Stimulated activated CD8-positive, alpha-beta memory T cell treated with anti-CD3 and anti-CD28 coated beads, Interleukin-4, amount 100 ng/mL, for 24 hours (primary cell): ENCODE results near the gene DLG2.
A peak's percentile ranks its signal among the peaks of the same experiment; 100 is the strongest.
"Not testable (repeated sequence)": the region's sequence is repeated elsewhere in the genome, so short reads cannot be mapped to it uniquely, and the experiment has no call there.

Experiments used
- DNase-seq: peaks from one replicate; pipeline ENCODE4 v3.0.0-alpha.2; 2020; ENCODE audit warnings: low read depth

DLG2 gene

GRCh38 chr11:85643191-85643614 lies 16.1 kb upstream of the DLG2 start:
- DNase-seq = no peak

GRCh38 chr11:85634747-85635146 lies 7.6 kb upstream of the DLG2 start:
- no peak for DNase-seq

- DNase-seq = no peak
These were observed 1.7 kb upstream of the DLG2 start for GRCh38 chr11:85628771-85629341.

GRCh38 chr11:85627998-85628770 lies 1.0 kb upstream of the DLG2 start, which contains the start of gene TMEM126B:
TSS of gene TMEM126B (plus strand) at chr11:85628593. CDS start at chr11:85628608, 15 bp downstream.
- peak; percentile 96 for DNase-seq

- no peak for DNase-seq
These were observed 648 bp downstream of the DLG2 start for GRCh38 chr11:85626496-85626895.

GRCh38 chr11:85620256-85620655 lies 6.9 kb downstream of the DLG2 start:
- no peak for DNase-seq

GRCh38 chr11:85619499-85619898 lies 7.6 kb downstream of the DLG2 start:
- DNase-seq = no peak

GRCh38 chr11:85611643-85612042 lies 15.5 kb downstream of the DLG2 start:
- DNase-seq = not testable (repeated sequence)

GRCh38 chr11:85609286-85609685 lies 17.9 kb downstream of the DLG2 start:
- not testable (repeated sequence) for DNase-seq

- not testable (repeated sequence) for DNase-seq
These were observed 18.5 kb downstream of the DLG2 start for GRCh38 chr11:85608621-85609020.

- not testable (repeated sequence) for DNase-seq
These were observed 20.9 kb downstream of the DLG2 start for GRCh38 chr11:85606237-85606636.

GRCh38 chr11:85603220-85603619 lies 23.9 kb downstream of the DLG2 start:
- DNase-seq = no peak

GRCh38 chr11:85602526-85603213 lies 24.5 kb downstream of the DLG2 start:
- DNase-seq = no peak

- no peak for DNase-seq
These were observed 28.1 kb downstream of the DLG2 start for GRCh38 chr11:85599083-85599482.

- DNase-seq = no peak
These were observed 30.3 kb downstream of the DLG2 start for GRCh38 chr11:85596886-85597285.

GRCh38 chr11:85595285-85595884 lies 31.8 kb downstream of the DLG2 start:
- no peak for DNase-seq

GRCh38 chr11:85590848-85591483 lies 36.2 kb downstream of the DLG2 start:
- DNase-seq = no peak

GRCh38 chr11:85589373-85589772 lies 37.8 kb downstream of the DLG2 start:
- no peak for DNase-seq

GRCh38 chr11:85582111-85582510 lies 45.0 kb downstream of the DLG2 start:
- DNase-seq = no peak

- no peak for DNase-seq
These were observed 51.8 kb downstream of the DLG2 start for GRCh38 chr11:85575388-85575787.

- DNase-seq = no peak
These were observed 55.1 kb downstream of the DLG2 start for GRCh38 chr11:85572056-85572455.

GRCh38 chr11:85569525-85569924 lies 57.6 kb downstream of the DLG2 start:
- no peak for DNase-seq
